SH-SY5Y (cell line): ENCODE measurements around the gene CLN5.

Experiments used
- GATA2 ChIP-seq: IDR thresholded peaks from 2 replicates; pipeline ENCODE4 v1.6.1; 2011; ENCODE audit warnings: mild to moderate bottlenecking, low read depth, low read length
- GATA3 ChIP-seq: IDR thresholded peaks from 2 replicates; pipeline ENCODE4 v1.6.1; 2011; ENCODE audit warnings: low read depth, mild to moderate bottlenecking, low read length, moderate library complexity

GRCh38 chr13:76993021-76993420 is 1.1 kb downstream of the CLN5 start:
- no peak for TF ChIP-seq GATA3
- no peak for TF ChIP-seq GATA2
